Thyroid gland (tissue), 4 donors: ENCODE data around the gene TOLLIP. TPM values are rescaled to one million over a fixed set of nuclear protein-coding genes. Genes with fewer than 3 reads are reported as not detected.
"Not testable (repeated sequence)": the region's sequence is repeated elsewhere in the genome, so short reads cannot be mapped to it uniquely, and the experiment has no call there.

Source experiments
- DNase-seq, 2 donors: peaks; one replicate each; pipeline ENCODE4 v3.0.0-alpha.2; 2019
- H3K27ac ChIP-seq, 3 donors: fragments of 200-600 bp; sonication (generic); 1 replicate in 2 of 3; 2 replicates in 1 of 3; pipeline ENCODE4 v1.5.1; 2016 to 2019; ENCODE audit warnings: mild to moderate bottlenecking in 1 of 3, moderate library complexity in 1 of 3
- H3K27me3 ChIP-seq: fragments of 200-600 bp; sonication (generic); one replicate; pipeline ENCODE4 v1.5.1; 2019
- H3K36me3 ChIP-seq, 2 donors: fragments of 200-600 bp; sonication (generic); one replicate each; pipeline ENCODE4 v1.5.1; 2016 to 2019
- H3K4me1 ChIP-seq, 2 donors: fragments of 200-600 bp; sonication (generic); one replicate each; pipeline ENCODE4 v1.5.1; 2017 to 2019
- H3K4me3 ChIP-seq, 3 donors: fragments of 200-600 bp; sonication (generic); replicated peaks in 1 of 3; 1 replicate in 2 of 3; 2 replicates in 1 of 3; pipeline ENCODE4 v1.5.1; 2016; ENCODE audit warnings: mild to moderate bottlenecking in 1 of 3
- H3K9me3 ChIP-seq: fragments of 200-600 bp; sonication (generic); one replicate; pipeline ENCODE4 v1.5.1; 2017
- CTCF ChIP-seq, 6 experiments: fragments of 200-600 bp in 3 of 6; fragments of 450-650 bp in 3 of 6; sonication (generic) in 3 of 6; IDR thresholded peaks; one replicate each; pipeline ENCODE4 v1.5.1; 2016 to 2019; ENCODE audit warnings: antibody characterized with exemption in 6 of 6, mild to moderate bottlenecking in 2 of 6, inconsistent platforms in 1 of 6, moderate library complexity in 1 of 6
- POLR2A ChIP-seq, 2 donors: fragments of 450-650 bp; IDR thresholded peaks; one replicate each; pipeline ENCODE4 v1.6.1; 2017; ENCODE audit warnings: antibody characterized with exemption in 2 of 2, mild to moderate bottlenecking in 2 of 2, moderate library complexity in 1 of 2
- WGBS, 2 donors: methylation state at CpG; one replicate each; pipeline ENCODE4 v1.1.5; 2017; 5-methylcytosine and 5-hydroxymethylcytosine counted together
- intact Hi-C: fragments of 100-400 bp; cut with DNase I; formaldehyde crosslinking; loops from one replicate; pipeline ENCODE4 v1.15.1; 2023
- total RNA-seq, 4 donors: library from RNA; depleted of rRNA; stranded (reverse); fragments of >200 nt; gene quantifications; one replicate each; pipeline ENCODE4 v1.2.3, GENCODE V29; 2016

TOLLIP gene
- 10 to 100 TPM; 37.1 to 74.4 (median 65.7) TPM for total RNA-seq

GRCh38 chr11:1309498-1310317 lies at the start of gene TOLLIP:
TOLLIP (minus strand) TSS chr11:1309632; CDS start chr11:1309498, 134 bp downstream.
- Histone ChIP-seq H3K4me1 (peaks cover 21 to 35% of the 10 kb centered on the region in 2 donors), H3K27me3 (no peaks in the 10 kb centered on the region), H3K4me3 (peak within 1 kb of the TSS; percentile 79 to 93 (median 85)), H3K9me3 (no peaks in the 10 kb centered on the region), H3K27ac (peak within 1 kb of the TSS; percentile 81 to 90 (median 86)), H3K36me3 (no peaks in the 10 kb centered on the region)
- intact Hi-C loops, result loop anchor here (5.0 kb wide), 1 partner anchor 78 kb away; the partner anchor contains the start of gene BRSK2
- peak; percentile 93 for DNase-seq
- peak in 2 of 6 experiments; percentile 17 to 25 for TF ChIP-seq CTCF (IDR thresholded peaks at IDR 0.05)
- peak in 1 of 2 donors; percentile 91 for TF ChIP-seq POLR2A (IDR thresholded peaks at IDR 0.05)
- 0 to 5% methylated on average over 3 to 46 of the region's 97 CpGs for WGBS, 2 donors

- H3K4me1 ChIP-seq, H3K4me3 ChIP-seq, DNase-seq, H3K27me3 ChIP-seq, H3K36me3 ChIP-seq, H3K9me3 ChIP-seq, H3K27ac ChIP-seq, intact Hi-C loops: not testable (repeated sequence)
- 86 to 90% methylated on average over 17 of the region's 17 CpGs for WGBS, 2 donors
These were observed 49.5 kb upstream of the TOLLIP start for GRCh38 chr11:1358931-1359330.

- WGBS, 2 donors, result 62 to 71% methylated on average over 7 to 8 of the region's 16 CpGs
- intact Hi-C loops, result no loop called here
These were observed 48.9 kb upstream of the TOLLIP start for GRCh38 chr11:1358286-1358685.

DNA sequence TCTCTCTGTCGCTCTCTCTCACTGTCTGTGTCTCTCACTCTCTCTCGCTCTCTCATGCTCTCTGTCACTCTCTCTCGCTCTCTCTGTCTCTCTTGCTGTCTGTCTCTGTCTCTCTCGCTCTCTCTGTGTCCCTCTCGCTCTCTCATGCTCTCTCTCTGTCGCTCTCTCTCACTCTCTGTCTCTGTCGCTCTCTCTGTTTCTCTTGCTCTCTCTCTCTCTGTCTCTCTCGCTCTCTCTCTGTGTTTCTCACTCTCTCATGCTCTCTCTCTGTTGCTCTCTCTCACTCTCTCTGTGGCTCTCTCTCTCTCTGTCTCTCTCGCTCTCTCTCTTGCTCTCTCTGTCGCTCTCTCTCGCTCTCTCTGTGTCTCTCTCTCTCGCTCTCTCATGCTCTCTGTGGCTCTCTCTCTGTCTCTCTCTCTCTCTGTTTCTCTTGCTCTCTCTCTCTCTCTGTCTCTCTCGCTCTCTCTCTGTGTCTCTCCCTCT lies 47.1 kb upstream of the TOLLIP start:
- 91% methylated on average over 13 of the region's 13 CpGs for WGBS, 2 donors
- H3K4me3 ChIP-seq, result no peak overlapping the region
- no peaks in the 10 kb centered on the region for H3K27me3 ChIP-seq
- no peak overlapping the region for H3K27ac ChIP-seq
- TF ChIP-seq CTCF (IDR thresholded peaks at IDR 0.05) (no peak), POLR2A (IDR thresholded peaks at IDR 0.05) (no peak)
- no peaks in the 10 kb centered on the region for H3K36me3 ChIP-seq
- DNase-seq, result no peak
- H3K9me3 ChIP-seq, result no peaks in the 10 kb centered on the region
- intact Hi-C loops, result no loop called here
- no peaks in the 10 kb centered on the region for H3K4me1 ChIP-seq

More at GRCh38 chr11:1358286-1358685, 48.9 kb upstream of the TOLLIP start:
- Histone ChIP-seq H3K4me3 (no peak overlapping the region), H3K27ac (no peak overlapping the region), H3K27me3 (no peaks in the 10 kb centered on the region), H3K4me1 (no peaks in the 10 kb centered on the region), H3K36me3 (no peaks in the 10 kb centered on the region), H3K9me3 (no peaks in the 10 kb centered on the region)
- TF ChIP-seq POLR2A (IDR thresholded peaks at IDR 0.05) (no peak), CTCF (IDR thresholded peaks at IDR 0.05) (no peak)
- no peak for DNase-seq

- H3K27me3 ChIP-seq, result no peaks in the 10 kb centered on the region
- DNase-seq, result no peak
These were observed 46.6 kb upstream of the TOLLIP start for GRCh38 chr11:1356007-1356435.

More at GRCh38 chr11:1356007-1356435, 46.6 kb upstream of the TOLLIP start:
- Histone ChIP-seq H3K9me3 (no peaks in the 10 kb centered on the region), H3K36me3 (no peaks in the 10 kb centered on the region), H3K27ac (no peak overlapping the region), H3K4me1 (no peaks in the 10 kb centered on the region), H3K4me3 (no peak overlapping the region)
- intact Hi-C loops, result no loop called here
- 60 to 75% methylated on average over 14 of the region's 14 CpGs for WGBS, 2 donors
- TF ChIP-seq POLR2A (IDR thresholded peaks at IDR 0.05) (no peak), CTCF (IDR thresholded peaks at IDR 0.05) (no peak)
